ENCODE results near the gene TMEM253.

GRCh38 chr14:21096978-21097635 lies 3.8 kb upstream of the TMEM253 start:
- TF ChIP-seq CTCF (conservative IDR thresholded peaks at IDR 0.05 in 1 of 2, IDR thresholded peaks at IDR 0.05 in 1 of 2; ENCODE audit: low read depth in 1 of 2, low read length in 2 of 2) (no peak), EZH2 (IDR thresholded peaks at IDR 0.05; ENCODE audit: low read length, missing control alignments) (no peak)
